IPS-18c (cell line): ENCODE data around the gene MIS18BP1.
"Not testable (repeated sequence)": the region's sequence is repeated elsewhere in the genome, so short reads cannot be mapped to it uniquely, and the experiment has no call there.

Experiments
- H3K4me3 ChIP-seq: 2 replicates; pipeline ENCODE4 v1.7.0; 2013; ENCODE audit warnings: low read depth, mild to moderate bottlenecking, low read length, moderate library complexity; ENCODE audit not compliant: insufficient read depth
- H3K9me3 ChIP-seq: one replicate; pipeline ENCODE4 v1.6.1; 2013; ENCODE audit warnings: mild to moderate bottlenecking, low read length, moderate library complexity; ENCODE audit not compliant: control insufficient read depth, insufficient read depth

The MIS18BP1 gene

GRCh38 chr14:45253070-45253753, at the start of gene MIS18BP1:
MIS18BP1 (minus strand) TSS chr14:45253202; CDS start chr14:45247286, 5,916 bp downstream.
- no peaks in the 10 kb centered on the region for H3K9me3 ChIP-seq

GRCh38 chr14:45298423-45299117, 45.6 kb upstream of the MIS18BP1 start:
- Histone ChIP-seq H3K9me3 (no peaks in the 10 kb centered on the region), H3K4me3 (no peak overlapping the region)

More at GRCh38 chr14:45253070-45253753, at the start of gene MIS18BP1:
- peak within 1 kb of the TSS; percentile 78 for H3K4me3 ChIP-seq

- not testable (repeated sequence) for H3K9me3 ChIP-seq, H3K4me3 ChIP-seq
These were observed 41.8 kb upstream of the MIS18BP1 start for GRCh38 chr14:45294796-45295195.

- no peak overlapping the region for H3K4me3 ChIP-seq
- no peaks in the 10 kb centered on the region for H3K9me3 ChIP-seq
These were observed 37.5 kb upstream of the MIS18BP1 start for GRCh38 chr14:45290547-45290946.

- H3K4me3 ChIP-seq, result no peak overlapping the region
These were observed 34.6 kb upstream of the MIS18BP1 start for GRCh38 chr14:45287610-45288009.

GRCh38 chr14:45284802-45285201, 31.8 kb upstream of the MIS18BP1 start:
- Histone ChIP-seq H3K4me3 (no peak overlapping the region), H3K9me3 (peaks cover 2% of the 10 kb centered on the region)

More at GRCh38 chr14:45287610-45288009, 34.6 kb upstream of the MIS18BP1 start:
- no peaks in the 10 kb centered on the region for H3K9me3 ChIP-seq

GRCh38 chr14:45281731-45282400, 28.9 kb upstream of the MIS18BP1 start:
- not testable (repeated sequence) for H3K9me3 ChIP-seq, H3K4me3 ChIP-seq

- Histone ChIP-seq H3K4me3 (no peak overlapping the region), H3K9me3 (no peaks in the 10 kb centered on the region)
These were observed 19.0 kb upstream of the MIS18BP1 start for GRCh38 chr14:45271858-45272537.

GRCh38 chr14:45270031-45270430, 17.0 kb upstream of the MIS18BP1 start:
- Histone ChIP-seq H3K9me3 (no peaks in the 10 kb centered on the region), H3K4me3 (no peak overlapping the region)

GRCh38 chr14:45267071-45267470, 14.1 kb upstream of the MIS18BP1 start:
- Histone ChIP-seq H3K9me3 (no peaks in the 10 kb centered on the region), H3K4me3 (no peak overlapping the region)

GRCh38 chr14:45262637-45263036, 9.6 kb upstream of the MIS18BP1 start:
- Histone ChIP-seq H3K9me3 (no peaks in the 10 kb centered on the region), H3K4me3 (no peak overlapping the region)

GRCh38 chr14:45261209-45261608, 8.2 kb upstream of the MIS18BP1 start:
- Histone ChIP-seq H3K9me3 (no peaks in the 10 kb centered on the region), H3K4me3 (no peak overlapping the region)

- Histone ChIP-seq H3K4me3 (no peak overlapping the region), H3K9me3 (no peaks in the 10 kb centered on the region)
These were observed 5.8 kb upstream of the MIS18BP1 start for GRCh38 chr14:45258805-45259204.

GRCh38 chr14:45258073-45258472, 5.1 kb upstream of the MIS18BP1 start:
- Histone ChIP-seq H3K4me3 (no peak overlapping the region), H3K9me3 (no peaks in the 10 kb centered on the region)

- H3K4me3 ChIP-seq, result no peak overlapping the region
- no peaks in the 10 kb centered on the region for H3K9me3 ChIP-seq
These were observed 1.8 kb upstream of the MIS18BP1 start for GRCh38 chr14:45254771-45255170.

GRCh38 chr14:45253754-45254310, 830 bp upstream of the MIS18BP1 start:
- H3K4me3 ChIP-seq, result peak overlapping the region; percentile 78; the same call in 1 of the 2 replicates
- no peaks in the 10 kb centered on the region for H3K9me3 ChIP-seq

GRCh38 chr14:45252366-45253069, 484 bp downstream of the MIS18BP1 start:
- Histone ChIP-seq H3K4me3 (peak overlapping the region; percentile 78), H3K9me3 (no peaks in the 10 kb centered on the region)
